HL-60 (cell line): Measurements from ENCODE around the gene MEIOC.

Experiments used
- CTCF ChIP-seq: IDR thresholded peaks from one replicate; pipeline ENCODE4 v1.5.1; 2011; ENCODE audit warnings: low read length, control low read depth, inconsistent platforms; ENCODE audit not compliant: insufficient read depth
- GABPA ChIP-seq: IDR thresholded peaks from 2 replicates; pipeline ENCODE4 v1.6.1; 2012; ENCODE audit warnings: low read depth
- POLR2AphosphoS5 ChIP-seq: IDR thresholded peaks from 2 replicates; pipeline ENCODE4 v1.6.1; 2012; ENCODE audit warnings: low read depth
- REST ChIP-seq: IDR thresholded peaks from 2 replicates; pipeline ENCODE4 v1.6.1; 2012; ENCODE audit warnings: low read depth; ENCODE audit not compliant: insufficient replicate concordance
- SPI1 ChIP-seq: IDR thresholded peaks from 2 replicates; pipeline ENCODE4 v1.6.1; 2012; ENCODE audit warnings: low read depth, mild to moderate bottlenecking, borderline replicate concordance

DNA sequence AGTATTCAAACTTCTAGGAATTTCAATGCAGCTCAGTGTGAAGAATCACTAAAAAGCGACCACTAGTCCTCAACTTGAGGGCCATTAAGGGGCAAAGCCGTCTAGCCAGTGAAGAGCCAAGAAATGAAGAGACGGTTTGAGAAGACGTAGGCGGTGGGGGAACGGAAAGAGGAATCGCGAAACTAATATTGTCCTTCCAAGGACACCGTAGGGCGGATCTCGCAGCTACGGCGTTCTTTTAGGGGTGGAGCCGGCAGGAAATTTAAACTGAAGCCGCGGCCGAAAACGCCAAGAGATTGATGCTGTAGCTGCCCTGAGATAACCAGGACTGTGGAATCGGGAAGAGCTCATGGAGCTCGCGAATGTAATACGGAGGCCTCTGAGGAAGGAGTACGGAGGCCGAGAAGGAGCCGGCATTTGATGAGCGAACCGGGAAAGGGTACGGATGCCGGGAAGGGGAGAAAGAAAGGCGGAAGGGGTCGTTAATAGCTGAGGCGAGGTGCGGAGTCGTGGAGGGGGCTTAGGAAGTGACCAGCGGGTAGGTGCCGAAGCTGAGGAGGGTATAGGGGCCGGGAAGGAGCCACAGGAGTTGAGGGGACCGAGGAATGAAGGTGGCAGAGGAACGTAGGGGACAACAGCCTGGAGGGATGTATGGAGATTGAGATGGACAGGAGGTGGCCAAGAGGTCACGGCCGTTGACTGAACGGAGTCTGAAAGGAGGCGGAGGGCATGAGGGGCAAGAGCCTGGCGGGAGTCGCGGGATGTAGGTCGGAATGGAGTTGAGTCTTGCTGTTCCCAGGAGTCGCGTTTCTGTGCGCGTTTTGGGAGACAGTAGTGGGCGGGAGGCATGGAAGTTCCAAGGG, 52.4 kb downstream of the MEIOC start, which contains the start of gene DBF4B:
- TF ChIP-seq POLR2AphosphoS5 (peak; percentile 55), CTCF (no peak), GABPA (no peak; the same call in 1 of the 2 replicates), REST (peak; percentile 8), SPI1 (no peak)
